ENCODE data around the gene PAPPA2.

The PAPPA2 gene

DNA sequence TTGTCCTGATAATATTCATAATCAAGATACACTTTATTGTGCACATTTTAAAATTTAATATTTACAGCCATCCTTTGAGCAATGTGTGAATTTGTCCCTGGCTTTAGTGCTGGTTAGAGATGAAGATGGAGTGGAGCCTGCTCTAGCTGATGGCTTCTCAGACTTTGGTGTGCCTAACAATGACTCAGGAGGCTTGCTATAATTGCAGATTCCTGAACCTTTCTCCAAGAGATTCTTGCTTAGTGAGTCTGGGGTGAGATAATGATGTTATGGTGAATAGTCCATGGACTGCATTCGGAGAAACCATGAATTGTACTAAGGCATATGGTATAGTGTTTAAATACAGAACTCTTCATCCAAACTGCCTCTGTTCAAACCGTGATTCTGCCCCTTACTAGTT lies 307.1 kb downstream of the PAPPA2 start:
- Mint-ChIP-seq H3K36me3 (no peaks in the 10 kb centered on the region), H3K4me3 (no peak overlapping the region), H3K9me3 (no peaks in the 10 kb centered on the region), H3K4me1 (no peaks in the 10 kb centered on the region), H3K27ac (no peak overlapping the region), H3K27me3 (peaks cover 7% of the 10 kb centered on the region)
- no peak for ATAC-seq (ENCODE audit: low read depth)
- no peak for DNase-seq (ENCODE audit: low spot score in 2 of 2)

DNA sequence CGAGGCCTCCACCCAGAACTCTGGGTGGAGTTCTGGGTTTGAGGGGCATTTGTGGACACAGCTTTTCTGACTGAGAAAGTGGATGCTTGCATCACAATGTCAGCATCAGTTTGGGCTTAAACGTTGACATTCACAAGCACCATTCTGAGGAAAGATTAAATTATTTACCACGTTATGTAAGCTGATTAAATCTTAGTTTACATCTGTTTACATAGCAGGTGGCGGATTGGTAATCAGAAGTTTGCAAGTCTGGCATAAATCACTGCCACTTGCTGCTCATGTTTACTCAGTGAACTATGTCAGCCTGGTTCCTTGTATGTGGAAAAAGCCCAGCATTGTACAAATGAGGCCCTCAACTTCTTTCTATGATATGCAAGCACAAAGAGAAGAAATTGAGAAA lies 310.1 kb downstream of the PAPPA2 start:
- no peaks in the 10 kb centered on the region for H3K9me3 Mint-ChIP-seq
- no peak for DNase-seq (ENCODE audit: low spot score in 2 of 2)
- no peak for ATAC-seq (ENCODE audit: low read depth)
- no peak overlapping the region for H3K27ac Mint-ChIP-seq
- H3K4me1 Mint-ChIP-seq = no peaks in the 10 kb centered on the region
- no peak overlapping the region for H3K4me3 Mint-ChIP-seq
- H3K36me3 Mint-ChIP-seq = no peaks in the 10 kb centered on the region
- peaks cover 7% of the 10 kb centered on the region for H3K27me3 Mint-ChIP-seq

DNA sequence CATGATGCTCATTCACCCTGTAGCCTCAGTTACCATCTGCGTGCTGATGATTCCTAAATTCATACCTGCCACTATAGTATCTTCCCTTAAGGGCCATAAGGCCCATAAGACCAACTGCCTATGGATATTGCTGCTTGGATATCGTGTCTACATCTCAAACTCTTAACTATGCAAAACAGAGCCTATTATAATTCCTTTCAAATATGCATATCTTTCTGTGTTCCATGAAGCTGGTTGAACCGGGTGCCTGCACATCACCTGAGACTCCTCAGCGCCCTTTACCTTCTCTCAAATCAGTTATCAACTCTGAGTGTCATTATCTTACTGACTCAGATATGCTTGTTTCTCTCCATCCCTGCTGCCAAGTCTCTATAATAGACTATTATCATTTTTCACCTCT lies 311.2 kb downstream of the PAPPA2 start:
- DNase-seq (ENCODE audit: low spot score in 2 of 2) (no peak), ATAC-seq (ENCODE audit: low read depth) (no peak)
- Mint-ChIP-seq H3K9me3 (no peaks in the 10 kb centered on the region), H3K36me3 (no peaks in the 10 kb centered on the region), H3K27ac (no peak overlapping the region), H3K4me1 (no peaks in the 10 kb centered on the region), H3K27me3 (peaks cover 6% of the 10 kb centered on the region), H3K4me3 (no peak overlapping the region)

DNA sequence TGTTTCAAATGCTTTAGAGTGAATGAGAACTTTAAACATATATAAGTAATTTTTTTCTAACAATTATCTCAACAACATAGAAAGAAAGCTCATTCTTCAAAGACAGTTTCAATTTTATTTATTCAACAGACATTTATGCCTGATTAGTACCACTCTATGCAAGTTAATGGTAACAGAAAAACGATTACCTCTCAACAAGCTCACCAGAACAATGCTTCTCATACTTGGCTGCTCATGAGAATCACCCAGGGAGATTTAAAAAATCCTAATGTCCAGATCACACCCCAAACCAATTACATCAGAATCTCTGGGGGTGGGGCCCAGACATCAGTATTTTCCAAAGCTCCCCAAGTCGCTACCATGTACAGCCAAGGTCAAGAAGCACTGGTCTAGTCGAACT lies 312.4 kb downstream of the PAPPA2 start:
- H3K27ac Mint-ChIP-seq = no peak overlapping the region
- H3K27me3 Mint-ChIP-seq = peaks cover 6% of the 10 kb centered on the region
- H3K4me1 Mint-ChIP-seq = no peaks in the 10 kb centered on the region

DNA sequence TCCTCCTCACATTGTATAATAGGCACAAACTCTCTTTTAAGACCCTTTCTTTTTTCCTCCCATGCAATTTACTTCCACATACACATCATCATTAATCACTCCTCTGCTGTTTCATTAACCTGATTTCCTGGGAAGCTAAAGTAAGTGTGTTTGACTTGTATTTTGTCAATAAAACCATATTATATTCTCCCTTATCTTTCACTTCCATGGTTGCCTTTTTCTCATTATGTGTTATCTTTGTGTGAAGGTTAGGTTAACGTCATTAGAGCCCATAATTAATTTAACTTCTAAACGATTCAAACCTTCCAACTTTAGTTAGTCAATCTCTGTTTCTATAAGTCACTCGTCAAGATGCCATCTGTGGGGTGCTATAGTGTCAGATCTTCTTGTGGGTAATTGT lies 313.0 kb downstream of the PAPPA2 start:
- Mint-ChIP-seq H3K36me3 (no peaks in the 10 kb centered on the region), H3K27me3 (peaks cover 7% of the 10 kb centered on the region), H3K9me3 (no peaks in the 10 kb centered on the region), H3K4me3 (no peak overlapping the region), H3K27ac (no peak overlapping the region), H3K4me1 (no peaks in the 10 kb centered on the region)
- ATAC-seq (ENCODE audit: low read depth) (no peak), DNase-seq (ENCODE audit: low spot score in 2 of 2) (no peak)

More for the DNA sequence above, 312.4 kb downstream of the PAPPA2 start:
- Mint-ChIP-seq H3K9me3 (no peaks in the 10 kb centered on the region), H3K36me3 (no peaks in the 10 kb centered on the region), H3K4me3 (no peak overlapping the region)
- ATAC-seq (ENCODE audit: low read depth) = no peak
- no peak for DNase-seq (ENCODE audit: low spot score in 2 of 2)

DNA sequence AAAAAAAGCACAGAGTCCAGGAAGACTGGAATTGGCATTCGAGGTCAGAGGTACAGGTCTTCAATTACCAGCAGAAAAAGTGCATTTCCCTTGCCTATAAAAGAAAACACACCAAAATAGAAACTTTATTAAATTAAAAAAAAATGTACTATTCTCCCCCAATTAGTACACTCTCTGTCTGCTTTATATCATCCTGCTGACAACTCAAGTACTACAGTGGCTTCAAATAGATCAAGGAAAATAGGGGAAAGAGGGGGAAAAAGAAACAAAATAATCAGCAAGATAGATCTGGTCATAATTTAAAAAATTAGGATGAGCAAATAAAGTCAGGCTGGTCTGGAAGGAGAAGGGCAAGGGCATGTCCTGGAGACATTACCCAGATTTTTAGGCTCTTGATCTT lies 315.1 kb downstream of the PAPPA2 start:
- ATAC-seq (ENCODE audit: low read depth) (no peak), DNase-seq (ENCODE audit: low spot score in 2 of 2) (no peak)
- H3K27me3 Mint-ChIP-seq = peaks cover 10% of the 10 kb centered on the region
- no peak overlapping the region for H3K4me3 Mint-ChIP-seq
- no peaks in the 10 kb centered on the region for H3K9me3 Mint-ChIP-seq
- H3K36me3 Mint-ChIP-seq = no peaks in the 10 kb centered on the region
- H3K4me1 Mint-ChIP-seq = no peaks in the 10 kb centered on the region
- H3K27ac Mint-ChIP-seq = no peak overlapping the region

DNA sequence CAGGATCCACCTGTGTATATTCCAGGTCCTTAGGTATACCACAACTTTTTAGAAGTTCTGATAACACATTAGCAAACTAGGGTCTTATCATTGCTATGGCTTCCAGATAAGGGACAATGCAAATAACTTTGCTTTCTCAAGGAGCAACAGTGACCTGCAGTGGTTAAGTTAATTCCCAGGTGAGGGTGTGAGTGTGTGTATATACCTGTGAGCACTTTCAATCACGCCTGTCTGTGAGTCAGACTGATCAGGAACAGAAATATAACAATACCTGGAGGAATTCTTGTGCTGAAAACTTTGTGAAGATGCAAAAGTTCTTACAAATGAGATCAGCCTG lies 317.0 kb downstream of the PAPPA2 start:
- no peak for ATAC-seq (ENCODE audit: low read depth)
- no peak overlapping the region for H3K4me3 Mint-ChIP-seq
- no peaks in the 10 kb centered on the region for H3K9me3 Mint-ChIP-seq
- no peak for DNase-seq (ENCODE audit: low spot score in 2 of 2)
- H3K36me3 Mint-ChIP-seq = no peaks in the 10 kb centered on the region
- peaks cover 7% of the 10 kb centered on the region for H3K27me3 Mint-ChIP-seq
- H3K4me1 Mint-ChIP-seq = no peaks in the 10 kb centered on the region
- no peak overlapping the region for H3K27ac Mint-ChIP-seq

DNA sequence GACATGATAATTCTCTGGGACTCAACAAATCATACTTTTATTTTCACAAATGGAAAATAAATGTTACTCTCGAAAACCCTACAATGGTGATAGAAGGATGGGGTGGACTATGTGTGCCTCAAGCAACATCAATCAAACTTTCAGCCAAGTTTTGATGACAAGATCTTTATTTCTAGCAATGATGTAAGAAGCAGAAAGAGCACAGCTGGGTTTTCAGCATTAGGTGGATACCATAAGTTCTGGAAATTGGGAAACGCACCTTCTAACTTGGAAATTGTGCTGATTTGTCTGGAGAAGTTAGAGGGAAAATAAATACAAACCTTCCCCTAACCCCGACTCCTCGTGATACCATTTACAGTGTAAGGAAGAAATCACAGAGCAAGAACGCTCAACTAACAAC lies 320.3 kb downstream of the PAPPA2 start:
- DNase-seq (ENCODE audit: low spot score in 2 of 2) (no peak), ATAC-seq (ENCODE audit: low read depth) (no peak)
- no peak overlapping the region for H3K4me3 Mint-ChIP-seq
- H3K27ac Mint-ChIP-seq = no peak overlapping the region
- H3K4me1 Mint-ChIP-seq = no peaks in the 10 kb centered on the region
- H3K36me3 Mint-ChIP-seq = no peaks in the 10 kb centered on the region
- H3K9me3 Mint-ChIP-seq = no peaks in the 10 kb centered on the region
- H3K27me3 Mint-ChIP-seq = peaks cover 10% of the 10 kb centered on the region

DNA sequence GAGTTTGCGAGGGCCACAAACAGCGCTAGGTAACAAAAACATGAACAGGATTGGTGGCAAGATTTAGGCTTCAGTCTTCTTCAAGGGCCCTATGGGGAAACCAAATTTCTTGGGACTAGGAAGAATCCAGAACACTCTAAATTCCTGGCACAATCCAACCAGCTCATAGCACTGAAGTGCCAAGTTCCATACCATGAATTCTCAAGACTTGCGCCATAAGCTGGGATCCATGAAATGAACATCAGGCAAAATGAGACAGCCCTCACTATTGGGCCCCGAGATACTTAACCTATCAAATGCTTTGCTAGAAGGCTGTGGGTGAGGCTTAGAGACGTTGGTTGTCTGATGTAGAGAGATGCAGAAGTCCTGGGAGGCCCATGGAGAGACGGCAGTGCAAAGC lies 322.1 kb downstream of the PAPPA2 start:
- peaks cover 2% of the 10 kb centered on the region for H3K36me3 Mint-ChIP-seq
- no peak overlapping the region for H3K4me3 Mint-ChIP-seq
- H3K27me3 Mint-ChIP-seq = peaks cover 8% of the 10 kb centered on the region
- no peaks in the 10 kb centered on the region for H3K4me1 Mint-ChIP-seq
- ATAC-seq (ENCODE audit: low read depth) = no peak
- no peaks in the 10 kb centered on the region for H3K9me3 Mint-ChIP-seq
- DNase-seq (ENCODE audit: low spot score in 2 of 2) = no peak
- no peak overlapping the region for H3K27ac Mint-ChIP-seq

DNA sequence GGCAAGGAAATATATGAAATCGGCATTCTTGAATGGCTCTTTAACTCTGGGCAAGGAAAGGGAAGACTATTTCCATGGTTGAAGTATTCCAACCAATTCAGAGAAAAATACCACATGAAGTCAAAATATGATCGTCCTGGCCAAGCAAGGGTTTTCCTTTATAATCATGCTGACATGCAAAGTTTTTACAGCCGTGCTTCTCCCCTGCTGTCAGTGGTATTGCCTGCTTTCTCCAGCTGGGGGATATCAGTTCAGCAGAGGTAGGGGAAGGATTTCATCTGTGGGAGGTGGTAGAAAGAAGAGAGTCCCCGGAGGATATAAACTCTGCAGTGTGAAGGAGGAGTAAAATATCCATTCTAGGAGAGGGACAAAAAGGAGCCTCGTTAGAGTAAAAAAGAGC lies 322.8 kb downstream of the PAPPA2 start:
- peaks cover 7% of the 10 kb centered on the region for H3K27me3 Mint-ChIP-seq
- no peak for ATAC-seq (ENCODE audit: low read depth)
- no peak for DNase-seq (ENCODE audit: low spot score in 2 of 2)
- H3K9me3 Mint-ChIP-seq = no peaks in the 10 kb centered on the region
- H3K36me3 Mint-ChIP-seq = peaks cover 2% of the 10 kb centered on the region
- H3K4me3 Mint-ChIP-seq = no peak overlapping the region
- H3K4me1 Mint-ChIP-seq = no peaks in the 10 kb centered on the region
- H3K27ac Mint-ChIP-seq = no peak overlapping the region

DNA sequence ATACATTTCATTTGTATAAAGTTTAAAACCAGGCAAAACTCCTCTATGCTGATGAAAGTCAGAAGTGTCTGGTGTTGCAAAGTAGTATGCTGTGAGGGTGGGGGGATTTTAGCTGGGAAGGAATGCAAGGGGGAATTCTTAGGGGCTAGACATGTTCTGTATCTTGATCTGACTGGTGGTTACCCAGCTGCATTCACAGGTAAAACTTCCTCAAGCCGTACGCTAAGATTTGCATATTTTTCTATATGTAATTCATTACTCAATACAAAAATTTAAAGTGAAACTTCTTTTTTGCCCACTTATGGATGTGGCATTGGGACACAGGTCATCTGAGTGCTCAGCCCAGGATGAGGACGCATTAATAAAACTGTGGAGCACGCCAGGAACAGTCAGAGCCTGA lies 323.3 kb downstream of the PAPPA2 start:
- Mint-ChIP-seq H3K36me3 (peaks cover 2% of the 10 kb centered on the region), H3K27me3 (peaks cover 5% of the 10 kb centered on the region), H3K9me3 (no peaks in the 10 kb centered on the region), H3K27ac (no peak overlapping the region), H3K4me3 (no peak overlapping the region), H3K4me1 (no peaks in the 10 kb centered on the region)
- DNase-seq (ENCODE audit: low spot score in 2 of 2) (no peak), ATAC-seq (ENCODE audit: low read depth) (no peak)

DNA sequence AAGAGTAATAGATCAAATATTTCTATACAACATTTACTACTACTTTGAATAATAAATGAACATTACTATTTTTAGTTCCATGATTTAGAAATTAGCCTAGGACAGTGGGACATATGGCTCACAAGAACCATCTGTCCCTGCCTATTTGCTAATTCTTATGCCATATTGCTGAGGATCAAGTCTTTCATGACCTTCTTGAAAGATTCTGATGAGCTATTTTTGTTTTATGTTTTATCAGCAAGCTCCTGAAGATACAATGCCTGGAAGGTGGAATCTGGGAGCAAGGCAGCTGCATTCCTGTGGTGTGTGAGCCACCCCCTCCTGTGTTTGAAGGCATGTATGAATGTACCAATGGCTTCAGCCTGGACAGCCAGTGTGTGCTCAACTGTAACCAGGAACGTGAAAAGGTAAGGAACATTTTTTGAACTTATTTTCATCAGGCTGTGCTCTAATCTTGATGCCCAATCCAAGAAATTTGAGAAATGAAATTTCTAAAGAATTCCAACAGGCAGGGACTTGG lies 326.7 kb downstream of the PAPPA2 start:
- Mint-ChIP-seq H3K4me1 (no peaks in the 10 kb centered on the region), H3K4me3 (no peak overlapping the region), H3K27ac (no peak overlapping the region), H3K9me3 (no peaks in the 10 kb centered on the region), H3K27me3 (peaks cover 2% of the 10 kb centered on the region), H3K36me3 (peaks cover 2% of the 10 kb centered on the region)
- ATAC-seq (ENCODE audit: low read depth) (no peak), DNase-seq (ENCODE audit: low spot score in 2 of 2) (no peak)

DNA sequence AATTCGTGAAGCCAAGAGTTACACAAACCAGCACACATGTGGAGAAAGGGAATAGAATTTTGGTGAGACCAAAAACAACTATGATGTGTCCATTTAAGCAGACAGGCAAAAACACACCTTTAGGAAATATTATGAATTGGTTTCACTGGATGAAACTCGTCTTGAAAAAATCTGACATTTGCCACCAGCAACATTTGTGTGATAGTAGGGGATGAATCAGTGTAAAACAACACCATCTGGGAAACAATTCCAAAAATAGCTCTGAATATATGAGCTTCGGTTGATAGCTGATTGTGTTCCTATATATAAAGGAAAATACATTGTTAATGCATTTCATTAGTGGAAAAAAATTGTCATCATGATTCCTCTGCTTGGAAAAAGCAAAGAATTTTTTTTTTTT lies 327.8 kb downstream of the PAPPA2 start:
- no peak for DNase-seq (ENCODE audit: low spot score in 2 of 2)
- ATAC-seq (ENCODE audit: low read depth) = no peak
- Mint-ChIP-seq H3K27me3 (peaks cover 2% of the 10 kb centered on the region), H3K27ac (no peak overlapping the region), H3K4me3 (no peak overlapping the region), H3K4me1 (no peaks in the 10 kb centered on the region), H3K9me3 (no peaks in the 10 kb centered on the region), H3K36me3 (peaks cover 2% of the 10 kb centered on the region)

DNA sequence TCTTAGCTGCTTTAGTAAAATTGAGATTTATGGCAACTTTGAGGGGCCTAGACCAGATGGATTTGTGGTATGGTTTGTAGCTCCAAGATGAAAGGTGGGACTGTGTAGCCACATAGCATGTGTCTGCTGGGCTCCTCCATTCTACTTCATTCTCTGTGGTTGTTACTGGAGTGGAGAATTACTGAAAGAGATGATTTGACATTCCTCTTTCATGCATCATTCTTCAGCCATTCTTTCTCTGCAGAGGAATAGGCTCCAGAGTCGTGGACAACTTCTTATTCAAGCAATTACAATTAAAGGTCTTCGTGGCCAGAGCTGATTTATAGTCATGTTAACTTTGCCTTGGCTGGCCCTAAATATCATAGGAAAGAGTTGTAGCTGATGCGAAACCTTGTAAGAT lies 328.9 kb downstream of the PAPPA2 start:
- H3K4me3 Mint-ChIP-seq = no peak overlapping the region
- H3K27me3 Mint-ChIP-seq = no peaks in the 10 kb centered on the region
- no peaks in the 10 kb centered on the region for H3K4me1 Mint-ChIP-seq
- DNase-seq (ENCODE audit: low spot score in 2 of 2) (no peak), ATAC-seq (ENCODE audit: low read depth) (no peak)
- no peak overlapping the region for H3K27ac Mint-ChIP-seq
- H3K36me3 Mint-ChIP-seq = peaks cover 2% of the 10 kb centered on the region
- H3K9me3 Mint-ChIP-seq = no peaks in the 10 kb centered on the region

DNA sequence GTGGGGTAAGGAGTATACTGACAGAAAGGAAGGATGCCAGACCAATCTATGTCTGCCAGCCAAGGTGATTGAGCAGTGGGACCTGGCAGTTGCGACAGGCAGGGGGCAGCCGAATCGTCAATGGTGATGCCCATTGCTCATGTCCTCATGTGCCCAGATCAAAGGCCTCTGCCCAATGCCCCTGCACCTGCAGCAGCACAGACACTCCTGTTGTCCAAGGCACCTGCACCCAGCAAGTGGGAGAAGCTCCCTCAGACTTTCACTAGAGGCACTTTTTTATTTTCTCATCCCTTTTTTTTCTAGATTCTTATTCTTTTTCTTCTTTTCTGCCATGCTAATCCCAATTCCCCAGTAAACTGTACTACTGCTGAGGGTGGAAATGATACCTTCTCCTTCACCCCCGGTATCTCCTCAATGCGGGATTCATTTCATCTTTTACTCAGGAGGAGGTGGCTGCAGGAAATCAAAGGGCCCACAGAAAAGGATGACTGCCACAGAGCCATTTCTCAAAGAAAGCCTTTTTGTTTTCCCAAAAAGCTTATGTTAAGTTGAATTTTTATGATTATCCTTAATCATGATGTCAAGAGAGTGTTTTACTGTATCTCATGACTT lies 332.0 kb downstream of the PAPPA2 start:
- no peaks in the 10 kb centered on the region for H3K9me3 Mint-ChIP-seq
- no peak overlapping the region for H3K4me3 Mint-ChIP-seq
- peaks cover 1% of the 10 kb centered on the region for H3K27me3 Mint-ChIP-seq
- no peaks in the 10 kb centered on the region for H3K4me1 Mint-ChIP-seq
- no peaks in the 10 kb centered on the region for H3K36me3 Mint-ChIP-seq
- no peak for DNase-seq (ENCODE audit: low spot score in 2 of 2)
- no peak overlapping the region for H3K27ac Mint-ChIP-seq
- ATAC-seq (ENCODE audit: low read depth) = no peak

All from memory B cell (primary cell).